Hematopoietic multipotent progenitor cell treated with erythropoietin and hydrocortisone succinate and interleukin-3 and kit ligand, for 15 days (in vitro differentiated cells): Measurements from ENCODE around the gene PRKCE.
A peak's percentile ranks its signal among the peaks of the same experiment; 100 is the strongest.

ENCODE experiments used
- DNase-seq: peaks from one replicate; pipeline ENCODE4 v3.0.0-alpha.2; 2015; ENCODE audit warnings: low spot score

The PRKCE gene

GRCh38 chr2:45860136-45861121 lies 209.0 kb downstream of the PRKCE start:
- peak; percentile 14 for DNase-seq

- no peak for DNase-seq
Measured at GRCh38 chr2:45862843-45863242, 211.4 kb downstream of the PRKCE start.

- no peak for DNase-seq
Measured at GRCh38 chr2:45864121-45864520, 212.6 kb downstream of the PRKCE start.

- no peak for DNase-seq
Measured at GRCh38 chr2:45867349-45867748, 215.9 kb downstream of the PRKCE start.

- DNase-seq = no peak
Measured at GRCh38 chr2:45867800-45868199, 216.3 kb downstream of the PRKCE start.

- DNase-seq = no peak
Measured at GRCh38 chr2:45869165-45869501, 217.7 kb downstream of the PRKCE start.

- DNase-seq = no peak
Measured at GRCh38 chr2:45871025-45871424, 219.6 kb downstream of the PRKCE start.

GRCh38 chr2:45871541-45871940 lies 220.1 kb downstream of the PRKCE start:
- no peak for DNase-seq

- no peak for DNase-seq
Measured at GRCh38 chr2:45872211-45872610, 220.7 kb downstream of the PRKCE start.

- DNase-seq = no peak
Measured at GRCh38 chr2:45874344-45874743, 222.9 kb downstream of the PRKCE start.

- no peak for DNase-seq
Measured at GRCh38 chr2:45876611-45877010, 225.1 kb downstream of the PRKCE start.

GRCh38 chr2:45879406-45879805 lies 227.9 kb downstream of the PRKCE start:
- DNase-seq = no peak

- DNase-seq = no peak
Measured at GRCh38 chr2:45879936-45880335, 228.5 kb downstream of the PRKCE start.

GRCh38 chr2:45881970-45882581 lies 230.6 kb downstream of the PRKCE start:
- DNase-seq = no peak

- DNase-seq = no peak
Measured at GRCh38 chr2:45882707-45883602, 231.5 kb downstream of the PRKCE start.

- DNase-seq = no peak
Measured at GRCh38 chr2:45883603-45884000, 232.1 kb downstream of the PRKCE start.

- no peak for DNase-seq
Measured at GRCh38 chr2:45884126-45884525, 232.7 kb downstream of the PRKCE start.

GRCh38 chr2:45885171-45885621 lies 233.7 kb downstream of the PRKCE start:
- DNase-seq = no peak

- no peak for DNase-seq
Measured at GRCh38 chr2:45886171-45886663, 234.7 kb downstream of the PRKCE start.

- DNase-seq = no peak
Measured at GRCh38 chr2:45888167-45888566, 236.7 kb downstream of the PRKCE start.

GRCh38 chr2:45888641-45889040 lies 237.2 kb downstream of the PRKCE start:
- DNase-seq = no peak

- DNase-seq = no peak
Measured at GRCh38 chr2:45889053-45889452, 237.6 kb downstream of the PRKCE start.
